Measurements from ENCODE around the gene TNFSF10. TPM values are rescaled to one million over a fixed set of nuclear protein-coding genes. Genes with fewer than 3 reads are reported as not detected.

TNFSF10 gene
- total and polyA plus RNA-seq, 2 of the 4 experiments (the other 2 are of a cell fraction), result 0.63 to 1.3 TPM

DNA sequence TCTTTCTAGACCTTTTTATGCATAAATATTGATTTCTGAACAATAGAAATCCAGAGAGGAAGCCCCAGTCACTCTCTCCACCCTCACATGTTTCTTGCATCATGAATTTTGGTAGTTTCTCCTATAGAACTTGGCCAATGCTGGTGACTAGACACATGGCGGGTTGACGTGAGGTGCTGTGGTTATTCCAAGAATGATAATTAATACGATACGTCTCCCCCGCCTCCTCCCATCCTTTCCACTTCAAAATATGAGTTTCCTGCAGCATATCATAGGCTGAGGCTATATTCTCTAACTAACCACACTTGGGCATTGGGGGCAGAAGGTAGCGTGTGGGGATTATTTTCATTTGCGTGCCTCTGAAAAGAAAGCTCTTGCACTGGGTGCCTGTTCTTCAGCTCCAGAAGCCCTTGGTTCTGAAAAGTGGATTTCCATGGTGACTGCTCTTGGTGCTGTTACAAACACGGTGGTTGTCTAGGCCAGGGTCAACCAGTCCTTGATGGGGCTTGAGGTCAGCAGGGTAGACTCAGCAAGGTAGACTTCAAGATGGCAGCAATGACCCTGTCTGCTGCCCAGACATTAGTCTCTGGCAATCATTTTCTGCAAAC, 5.3 kb downstream of the TNFSF10 start:
- H3K27me3 ChIP-seq (ENCODE audit: control insufficient read depth, insufficient read depth, low read length), result no peaks in the 10 kb centered on the region
- intact Hi-C loops (cut with micrococcal nuclease), result no loop called here
- no TSS peak for BruUV-seq (replicated peaks)
- no peak overlapping the region for H3K56ac ChIP-seq (ENCODE audit: extremely low read depth, insufficient read depth, low read length)
- no peak overlapping the region for H4K8ac ChIP-seq (ENCODE audit: low read depth in 2 of 2, low read length in 2 of 2)
- no peaks in the 10 kb centered on the region for H3K36me3 ChIP-seq (ENCODE audit: control insufficient read depth, insufficient read depth, low read length)
- in situ Hi-C loops (cut with MboI; ENCODE audit: low sequenced_read_pairs), result no loop called here
- H4K91ac ChIP-seq (ENCODE audit: insufficient read depth, low read depth, low read length), result no peak overlapping the region
- no peaks in the 10 kb centered on the region for H3K79me1 ChIP-seq (ENCODE audit: low read depth in 1 of 2, low read length in 2 of 2)
- no peak overlapping the region for H3K4me3 ChIP-seq (ENCODE audit: insufficient read depth, low read depth, low read length)
- H3K4me2 ChIP-seq (ENCODE audit: low read depth, low read length), result no peak overlapping the region
- H3K4me1 ChIP-seq (ENCODE audit: control insufficient read depth, insufficient read depth, low read length), result peaks cover 10% of the 10 kb centered on the region
- DNase-seq (no peak), ATAC-seq (ENCODE audit: low read depth) (no peak)
- no peak overlapping the region for H3K14ac ChIP-seq (replicated peaks; ENCODE audit: low read depth, low read length)
- peak overlapping the region; percentile 21; the same call in 1 of the 2 replicates for H2AK5ac ChIP-seq (ENCODE audit: low read depth, low read length)
- no peak overlapping the region for H4K5ac ChIP-seq (ENCODE audit: low read depth, low read length)
- H3K23ac ChIP-seq (ENCODE audit: low read depth, low read length), result no peak overlapping the region
- 100% methylated on average over 3 of the region's 8 CpGs; no CpG with 5 or more reads in 1 of the 2 experiments for WGBS, 2 experiments (ENCODE audit: extremely low coverage in 2 of 2, insufficient read length in 1 of 2)
- no peaks in the 10 kb centered on the region for H4K20me1 ChIP-seq (ENCODE audit: insufficient read depth, low read length)
- H2AFZ ChIP-seq (replicated peaks; ENCODE audit: low read length, poor library complexity), result no peak overlapping the region
- no peak overlapping the region for H3K9ac ChIP-seq (ENCODE audit: low read depth, low read length)
- dilution Hi-C loops (cut with HindIII; ENCODE audit: low sequenced_read_pairs, unreplicated experiment), result no loop called here
- no peak overlapping the region for H2BK15ac ChIP-seq (ENCODE audit: low read depth, low read length)
- ChIA-PET CTCF (interaction anchor here (1.0 kb wide), 1 partner anchor 15 kb away, joined by 3 read pairs; no protein-coding TSS in a partner anchor), POLR2A (ENCODE audit: unreplicated experiment) (no interaction called here)
- H3K9me3 ChIP-seq (ENCODE audit: control insufficient read depth, insufficient read depth, low read length), result no peaks in the 10 kb centered on the region
- no peak for TF ChIP-seq FOS (IDR thresholded peaks at IDR 0.05; ENCODE audit: low read depth, low read length)
- no peak for TF ChIP-seq CHD1 (IDR thresholded peaks at IDR 0.05; ENCODE audit: low read depth, low read length)
- TF ChIP-seq RAD21 (IDR thresholded peaks at IDR 0.05; ENCODE audit: low read length), result no peak
- TF ChIP-seq CEBPB (IDR thresholded peaks at IDR 0.05; ENCODE audit: low read depth, low read length), result no peak
- no peak for TF ChIP-seq BHLHE40 (IDR thresholded peaks at IDR 0.05; ENCODE audit: low read depth, low read length)
- TF ChIP-seq MXI1 (IDR thresholded peaks at IDR 0.05; ENCODE audit: borderline replicate concordance, low read depth, low read length), result no peak
- TF ChIP-seq SMC3 (IDR thresholded peaks at IDR 0.05; ENCODE audit: low read depth, low read length), result no peak
- TF ChIP-seq, protein P1, sequence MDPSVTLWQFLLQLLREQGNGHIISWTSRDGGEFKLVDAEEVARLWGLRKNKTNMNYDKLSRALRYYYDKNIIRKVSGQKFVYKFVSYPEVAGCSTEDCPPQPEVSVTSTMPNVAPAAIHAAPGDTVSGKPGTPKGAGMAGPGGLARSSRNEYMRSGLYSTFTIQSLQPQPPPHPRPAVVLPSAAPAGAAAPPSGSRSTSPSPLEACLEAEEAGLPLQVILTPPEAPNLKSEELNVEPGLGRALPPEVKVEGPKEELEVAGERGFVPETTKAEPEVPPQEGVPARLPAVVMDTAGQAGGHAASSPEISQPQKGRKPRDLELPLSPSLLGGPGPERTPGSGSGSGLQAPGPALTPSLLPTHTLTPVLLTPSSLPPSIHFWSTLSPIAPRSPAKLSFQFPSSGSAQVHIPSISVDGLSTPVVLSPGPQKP (IDR thresholded peaks at IDR 0.05; ENCODE audit: borderline replicate concordance, low read depth, low read length), result no peak
- TF ChIP-seq CTCF (conservative IDR thresholded peaks at IDR 0.05; ENCODE audit: low read depth, low read length), result no peak
- TF ChIP-seq NFE2L2 (IDR thresholded peaks at IDR 0.05; ENCODE audit: low read depth, low read length), result no peak
- no peak for TF ChIP-seq POLR2A (IDR thresholded peaks at IDR 0.05; ENCODE audit: low read depth, low read length)
- no peak for TF ChIP-seq RCOR1 (IDR thresholded peaks at IDR 0.05; ENCODE audit: insufficient replicate concordance, low read length)
- TF ChIP-seq RFX5 (IDR thresholded peaks at IDR 0.05; ENCODE audit: low read depth, low read length), result no peak
- no peak for TF ChIP-seq MAFK (IDR thresholded peaks at IDR 0.05; ENCODE audit: low read depth, low read length)
- TF ChIP-seq, protein P2, sequence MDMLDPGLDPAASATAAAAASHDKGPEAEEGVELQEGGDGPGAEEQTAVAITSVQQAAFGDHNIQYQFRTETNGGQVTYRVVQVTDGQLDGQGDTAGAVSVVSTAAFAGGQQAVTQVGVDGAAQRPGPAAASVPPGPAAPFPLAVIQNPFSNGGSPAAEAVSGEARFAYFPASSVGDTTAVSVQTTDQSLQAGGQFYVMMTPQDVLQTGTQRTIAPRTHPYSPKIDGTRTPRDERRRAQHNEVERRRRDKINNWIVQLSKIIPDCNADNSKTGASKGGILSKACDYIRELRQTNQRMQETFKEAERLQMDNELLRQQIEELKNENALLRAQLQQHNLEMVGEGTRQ (IDR thresholded peaks at IDR 0.05; ENCODE audit: low read depth, low read length), result no peak
- no peak for TF ChIP-seq MAZ (IDR thresholded peaks at IDR 0.05; ENCODE audit: borderline replicate concordance, low read depth, low read length)
- no peak overlapping the region for H2BK5ac ChIP-seq (ENCODE audit: low read depth, low read length, poor library complexity, severe bottlenecking)
- H3K27ac ChIP-seq (ENCODE audit: insufficient read depth, low read length), result no peak overlapping the region
- H2BK120ac ChIP-seq (ENCODE audit: low read depth, low read length), result no peak overlapping the region
- no peak overlapping the region for H3K4ac ChIP-seq (ENCODE audit: low read depth, low read length)
- H3K9me1 ChIP-seq (ENCODE audit: insufficient read depth, low read length), result peaks cover 9% of the 10 kb centered on the region
- H3K18ac ChIP-seq (ENCODE audit: low read depth, low read length), result no peak overlapping the region
- no peak overlapping the region; the same call in 1 of the 2 replicates for H2BK20ac ChIP-seq (ENCODE audit: low read depth, low read length)
- no peak overlapping the region for H2AK9ac ChIP-seq (replicated peaks; ENCODE audit: low read depth, low read length, poor library complexity)
